H1 (cell line): Measurements from ENCODE around the gene PDCD2. TPM values are rescaled to one million over a fixed set of nuclear protein-coding genes. Genes with fewer than 3 reads are reported as not detected.

Experiments
- BACH1 ChIP-seq: IDR thresholded peaks from 2 replicates; pipeline ENCODE4 v1.6.1; 2012; ENCODE audit warnings: low read length, improper control_type of control experiment
- EGR1 ChIP-seq: IDR thresholded peaks from 2 replicates; pipeline ENCODE4 v1.6.1; 2011; ENCODE audit warnings: low read depth, low read length, borderline replicate concordance
- GABPA ChIP-seq: IDR thresholded peaks from 2 replicates; pipeline ENCODE4 v1.6.1; 2011; ENCODE audit warnings: mild to moderate bottlenecking, low read length, moderate library complexity, borderline replicate concordance; ENCODE audit not compliant: insufficient read depth
- HDAC2 ChIP-seq, 2 experiments: fragments of 300-600 bp in 1 of 2; sonication (generic) in 1 of 2; IDR thresholded peaks; 2 replicates each; pipeline ENCODE4 v1.6.1; 2011 to 2012; ENCODE audit warnings: low read depth in 2 of 2, low read length in 2 of 2, mild to moderate bottlenecking in 2 of 2, moderate library complexity in 2 of 2, borderline replicate concordance in 1 of 2, inconsistent platforms in 1 of 2
- HDAC6 ChIP-seq: IDR thresholded peaks from one replicate; pipeline ENCODE4 v1.7.1; 2012; ENCODE audit warnings: low read depth, mild to moderate bottlenecking, inconsistent platforms, low read length, moderate library complexity
- KDM4A ChIP-seq: IDR thresholded peaks from one replicate; pipeline ENCODE4 v1.7.1; 2012; ENCODE audit warnings: low read depth, mild to moderate bottlenecking, moderate library complexity, low read length, inconsistent platforms; ENCODE audit not compliant: severe bottlenecking
- NRF1 ChIP-seq: IDR thresholded peaks from 2 replicates; pipeline ENCODE4 v1.6.1; 2011; ENCODE audit warnings: mild to moderate bottlenecking, low read depth, low read length, improper control_type of control experiment
- POLR2A ChIP-seq, 2 experiments: IDR thresholded peaks; 1 replicate in 1 of 2; 2 replicates in 1 of 2; pipeline ENCODE4 v1.6.1; 2011; ENCODE audit warnings: low read depth in 2 of 2, low read length in 2 of 2, mild to moderate bottlenecking in 2 of 2; ENCODE audit errors: control extremely low read depth in 1 of 2
- POU5F1 ChIP-seq: IDR thresholded peaks from 2 replicates; pipeline ENCODE4 v1.6.1; 2011; ENCODE audit warnings: low read depth, mild to moderate bottlenecking, low read length, moderate library complexity
- SIN3A ChIP-seq, 2 experiments: IDR thresholded peaks in 1 of 2; conservative IDR thresholded peaks in 1 of 2; 2 replicates each; pipeline ENCODE4 v1.6.1; 2011 to 2012; ENCODE audit warnings: low read length in 2 of 2, improper control_type of control experiment in 1 of 2, low read depth in 1 of 2, mild to moderate bottlenecking in 1 of 2
- SP2 ChIP-seq: IDR thresholded peaks from 2 replicates; pipeline ENCODE4 v1.6.1; 2012; ENCODE audit warnings: mild to moderate bottlenecking, low read length, inconsistent platforms
- SP4 ChIP-seq: IDR thresholded peaks from 2 replicates; pipeline ENCODE4 v1.6.1; 2012; ENCODE audit warnings: low read length, inconsistent platforms
- TAF1 ChIP-seq: IDR thresholded peaks from 2 replicates; pipeline ENCODE4 v1.6.1; 2011; ENCODE audit warnings: mild to moderate bottlenecking, low read depth, low read length
- YY1 ChIP-seq: IDR thresholded peaks from 2 replicates; pipeline ENCODE4 v1.6.1; 2011; ENCODE audit warnings: low read depth, mild to moderate bottlenecking, low read length
- polyA plus RNA-seq, 7 experiments: library from polyadenylated mRNA; depleted of rRNA in 3 of 7; stranded (reverse) in 5 of 7; unstranded in 2 of 7; fragments of >200 nt in 5 of 7; fragments of 200-250 nt in 2 of 7; gene quantifications; 1 replicate in 5 of 7; 2 replicates in 1 of 7; 4 replicates in 1 of 7; pipeline versions ENCODE4 v1.2.1 to v1.2.3, GENCODE V29; 2011 to 2013; ENCODE audit warnings: missing spikeins in 2 of 7, mixed read lengths in 2 of 7
- total RNA-seq: library from RNA; stranded (reverse); fragmentation: NEBNext Ultra II Directional; extraction: Animal tissue kit (Norgen Biotek cat#: 25700); gene quantifications from 2 replicates; pipeline ENCODE4 v1.2.1, GENCODE V29; 2021
- TF ChIP-seq, protein P1 (sequence below), 3 experiments: IDR thresholded peaks; 1 replicate in 2 of 3; 2 replicates in 1 of 3; pipeline versions ENCODE4 v1.5.1 to v1.6.1; 2011; ENCODE audit warnings: low read length in 3 of 3, mild to moderate bottlenecking in 3 of 3, inconsistent platforms in 2 of 3, low read depth in 1 of 3, moderate library complexity in 1 of 3; ENCODE audit not compliant: insufficient read depth in 1 of 3; ENCODE audit errors: control extremely low read depth in 1 of 3

Gene PDCD2
- total and polyA plus RNA-seq, 2 of the 8 experiments (the other 6 are each of a cell fraction or from before 2014, with no cell fraction given): 74.1 to 116 TPM

DNA sequence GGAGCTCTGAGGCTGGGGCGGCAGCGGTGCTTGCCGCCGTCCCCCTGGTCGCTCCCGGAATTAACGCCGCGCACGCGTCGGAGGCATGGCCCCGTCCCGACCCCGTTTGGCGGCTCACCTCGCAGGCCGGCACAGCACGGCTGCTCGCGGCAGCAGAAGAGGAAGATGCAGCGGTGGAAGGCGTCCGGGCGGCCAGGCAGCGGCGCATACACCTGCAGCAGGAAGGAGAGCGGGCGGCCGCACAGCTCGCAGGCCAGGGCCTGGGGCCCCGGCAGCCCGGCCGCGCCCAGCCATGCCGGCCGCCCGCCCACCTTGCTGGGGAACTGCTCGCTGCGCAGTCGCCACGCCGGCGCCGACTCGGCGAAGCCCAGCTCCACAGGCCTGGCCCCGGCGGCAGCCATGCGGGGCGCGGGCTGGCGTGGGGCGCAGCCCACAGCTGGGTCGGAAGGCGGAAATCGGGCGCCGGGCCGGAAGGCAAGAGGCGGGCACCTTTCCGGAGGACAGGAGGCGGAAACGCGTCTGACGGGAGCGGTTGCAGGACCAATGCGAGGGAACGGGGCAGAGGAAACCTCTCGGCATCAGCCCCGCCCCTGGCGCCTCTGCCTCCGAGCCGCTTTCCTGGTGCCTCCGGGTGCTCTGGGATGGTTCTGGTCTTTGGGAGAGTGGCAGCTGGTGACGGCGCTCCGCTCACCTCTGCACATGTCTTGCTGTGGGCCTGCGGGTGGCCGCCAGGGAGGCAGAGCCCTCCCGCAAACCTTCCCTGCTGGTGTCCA, at the start of gene PDCD2 (continued):
- peak; percentile 24; the same call in 1 of the 2 replicates for TF ChIP-seq EGR1
- TF ChIP-seq SP2: no peak
- peak; percentile 35 for TF ChIP-seq KDM4A
- TF ChIP-seq TAF1: peak; percentile 80
- TF ChIP-seq NRF1: no peak
- peak in 1 of 2 experiments; percentile 71; a peak in 2 of 3 replicates for TF ChIP-seq POLR2A (IDR thresholded peaks at IDR 0.05; ENCODE audit: control extremely low read depth in 1 of 2, low read depth in 2 of 2, low read length in 2 of 2)
- no peak for TF ChIP-seq HDAC2 (IDR thresholded peaks at IDR 0.05; ENCODE audit: borderline replicate concordance in 1 of 2, low read depth in 2 of 2, low read length in 2 of 2)
- no peak; the same call in 1 of the 2 replicates for TF ChIP-seq SP4
- no peak for TF ChIP-seq POU5F1
- TF ChIP-seq SIN3A (conservative IDR thresholded peaks at IDR 0.05 in 1 of 2, IDR thresholded peaks at IDR 0.05 in 1 of 2; ENCODE audit: low read depth in 1 of 2, low read length in 2 of 2): peak in 1 of 2 experiments; percentile 83; a peak in 2 of 4 replicates
- no peak for TF ChIP-seq HDAC6
- peak; percentile 95 for TF ChIP-seq GABPA
- TF ChIP-seq BACH1: peak; percentile 51; the same call in 1 of the 2 replicates
- TF ChIP-seq, protein P1, sequence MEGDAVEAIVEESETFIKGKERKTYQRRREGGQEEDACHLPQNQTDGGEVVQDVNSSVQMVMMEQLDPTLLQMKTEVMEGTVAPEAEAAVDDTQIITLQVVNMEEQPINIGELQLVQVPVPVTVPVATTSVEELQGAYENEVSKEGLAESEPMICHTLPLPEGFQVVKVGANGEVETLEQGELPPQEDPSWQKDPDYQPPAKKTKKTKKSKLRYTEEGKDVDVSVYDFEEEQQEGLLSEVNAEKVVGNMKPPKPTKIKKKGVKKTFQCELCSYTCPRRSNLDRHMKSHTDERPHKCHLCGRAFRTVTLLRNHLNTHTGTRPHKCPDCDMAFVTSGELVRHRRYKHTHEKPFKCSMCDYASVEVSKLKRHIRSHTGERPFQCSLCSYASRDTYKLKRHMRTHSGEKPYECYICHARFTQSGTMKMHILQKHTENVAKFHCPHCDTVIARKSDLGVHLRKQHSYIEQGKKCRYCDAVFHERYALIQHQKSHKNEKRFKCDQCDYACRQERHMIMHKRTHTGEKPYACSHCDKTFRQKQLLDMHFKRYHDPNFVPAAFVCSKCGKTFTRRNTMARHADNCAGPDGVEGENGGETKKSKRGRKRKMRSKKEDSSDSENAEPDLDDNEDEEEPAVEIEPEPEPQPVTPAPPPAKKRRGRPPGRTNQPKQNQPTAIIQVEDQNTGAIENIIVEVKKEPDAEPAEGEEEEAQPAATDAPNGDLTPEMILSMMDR (IDR thresholded peaks at IDR 0.05; ENCODE audit: control extremely low read depth in 1 of 3, insufficient read depth in 1 of 3, low read depth in 1 of 3, low read length in 3 of 3): peak in 1 of 3 experiments; percentile 3; a peak in 1 of 4 replicates
- TF ChIP-seq YY1: peak; percentile 80; the same call in 1 of the 2 replicates
